HEK293 (cell line): ENCODE measurements around the gene HNRNPL.

Experiments used
- CTCF ChIA-PET: fragments of 350-600 bp; formaldehyde crosslinking; extraction: SDS; loops from one replicate; lab custom pipeline; 2021; ENCODE audit warnings: antibody characterized with exemption; lab: Yijun Ruan, JAX
- POLR2A ChIA-PET: fragments of 300-600 bp; formaldehyde crosslinking; extraction: SDS; loops from one replicate; lab custom pipeline; 2020; ENCODE audit warnings: antibody characterized with exemption, inconsistent platforms; lab: Yijun Ruan, JAX
- H3K27ac ChIP-seq: fragments of 200-500 bp; sonication (Bioruptor generic); 2 replicates; pipeline ENCODE4 v1.5.1; 2014; ENCODE audit warnings: low read depth, low read length, control low read depth, inconsistent platforms; ENCODE audit errors: extremely low read depth
- H3K36me3 ChIP-seq, 2 experiments: fragments of 200-500 bp in 1 of 2; sonication (Bioruptor generic) in 1 of 2; 1 replicate in 1 of 2; 2 replicates in 1 of 2; pipeline ENCODE4 v1.5.1; 2014 to 2017; ENCODE audit warnings: inconsistent platforms in 2 of 2, low read length in 2 of 2; ENCODE audit not compliant: control insufficient read depth in 2 of 2, insufficient read depth in 1 of 2
- H3K4me1 ChIP-seq: fragments of 200-500 bp; sonication (Bioruptor generic); 2 replicates; pipeline ENCODE4 v1.5.1; 2014; ENCODE audit warnings: mild to moderate bottlenecking, low read length, inconsistent platforms; ENCODE audit not compliant: control insufficient read depth, insufficient read depth
- H3K4me3 ChIP-seq: 2 replicates; pipeline ENCODE4 v1.5.1; 2011; ENCODE audit warnings: low read depth, mild to moderate bottlenecking, control low read depth, low read length, moderate library complexity
- H3K9me3 ChIP-seq: fragments of 200-500 bp; sonication (Bioruptor generic); 2 replicates; pipeline ENCODE4 v1.5.1; 2014; ENCODE audit warnings: low read depth, low read length, inconsistent platforms; ENCODE audit not compliant: control insufficient read depth, insufficient read depth
- BCL11A ChIP-seq: fragments of 450-650 bp; formaldehyde crosslinking; IDR thresholded peaks from 2 replicates; pipeline ENCODE4 v1.5.1; 2016; ENCODE audit warnings: low read depth, missing biosample characterization, missing genetic modification characterization
- BCL11B ChIP-seq: fragments of 450-650 bp; formaldehyde crosslinking; IDR thresholded peaks from 2 replicates; pipeline ENCODE4 v1.5.1; 2016; ENCODE audit warnings: low read depth, missing biosample characterization, missing genetic modification characterization
- EGR2 ChIP-seq: fragments of 450-650 bp; formaldehyde crosslinking; IDR thresholded peaks from 2 replicates; pipeline ENCODE4 v1.5.1; 2016; ENCODE audit warnings: low read depth, missing biosample characterization, missing genetic modification characterization
- GLIS1 ChIP-seq: fragments of 450-650 bp; formaldehyde crosslinking; IDR thresholded peaks from 2 replicates; pipeline ENCODE4 v1.5.1; 2016; ENCODE audit warnings: missing biosample characterization, missing genetic modification characterization
- GLIS2 ChIP-seq: fragments of 450-650 bp; formaldehyde crosslinking; IDR thresholded peaks from 2 replicates; pipeline ENCODE4 v1.5.1; 2016; ENCODE audit warnings: missing biosample characterization, missing genetic modification characterization
- ZBTB17 ChIP-seq: fragments of 450-650 bp; formaldehyde crosslinking; IDR thresholded peaks from 2 replicates; pipeline ENCODE4 v1.5.1; 2016; ENCODE audit warnings: missing biosample characterization, missing genetic modification characterization
- ZBTB44 ChIP-seq: fragments of 450-650 bp; IDR thresholded peaks from 2 replicates; pipeline ENCODE4 v1.5.1; 2018; ENCODE audit warnings: missing biosample characterization, mild to moderate bottlenecking, missing genetic modification characterization
- ZFHX2 ChIP-seq: fragments of 450-650 bp; formaldehyde crosslinking; conservative IDR thresholded peaks from 2 replicates; pipeline ENCODE4 v1.5.1; 2016; ENCODE audit warnings: missing biosample characterization, missing genetic modification characterization
- ZFP69B ChIP-seq: fragments of 450-650 bp; formaldehyde crosslinking; IDR thresholded peaks from 2 replicates; pipeline ENCODE4 v1.5.1; 2016; ENCODE audit warnings: missing biosample characterization, missing genetic modification characterization
- ZNF10 ChIP-seq: fragments of 450-650 bp; formaldehyde crosslinking; IDR thresholded peaks from 2 replicates; pipeline ENCODE4 v1.5.1; 2017; ENCODE audit warnings: missing biosample characterization, missing genetic modification characterization
- ZNF324 ChIP-seq: fragments of 450-650 bp; formaldehyde crosslinking; IDR thresholded peaks from 2 replicates; pipeline ENCODE4 v1.5.1; 2016; ENCODE audit warnings: missing biosample characterization, missing genetic modification characterization
- ZNF404 ChIP-seq: fragments of 450-650 bp; formaldehyde crosslinking; IDR thresholded peaks from 2 replicates; pipeline ENCODE4 v1.5.1; 2017; ENCODE audit warnings: missing biosample characterization, missing genetic modification characterization
- TF ChIP-seq, protein P1 (sequence below): fragments of 450-650 bp; formaldehyde crosslinking; IDR thresholded peaks from 2 replicates; pipeline ENCODE4 v1.5.1; 2016; ENCODE audit warnings: missing biosample characterization, missing genetic modification characterization
- TF ChIP-seq, protein P2 (sequence below): fragments of 450-650 bp; formaldehyde crosslinking; IDR thresholded peaks from 2 replicates; pipeline ENCODE4 v1.5.1; 2016; ENCODE audit warnings: missing biosample characterization, missing genetic modification characterization, borderline replicate concordance
- TF ChIP-seq, protein P3 (sequence below): fragments of 450-650 bp; formaldehyde crosslinking; IDR thresholded peaks from 2 replicates; pipeline ENCODE4 v1.5.1; 2017; ENCODE audit warnings: missing biosample characterization, missing genetic modification characterization
- TF ChIP-seq, protein P4 (sequence below): fragments of 450-650 bp; formaldehyde crosslinking; IDR thresholded peaks from 2 replicates; pipeline ENCODE4 v1.5.1; 2016; ENCODE audit warnings: missing biosample characterization, missing genetic modification characterization
- TF ChIP-seq, protein P5 (sequence below): fragments of 450-650 bp; formaldehyde crosslinking; IDR thresholded peaks from 2 replicates; pipeline ENCODE4 v1.5.1; 2016; ENCODE audit warnings: missing biosample characterization, missing genetic modification characterization

HNRNPL gene

GRCh38 chr19:38878575-38879399 is 29.0 kb upstream of the HNRNPL start:
- ChIA-PET CTCF (interaction anchor here (1.0 to 9.0 kb wide), 5 partner anchors 9 to 244 kb away, joined by 3 to 84 read pairs (median 5); no protein-coding TSS in a partner anchor), POLR2A (interaction anchor here (0.5 to 1.0 kb wide), 4 partner anchors 16 to 51 kb away, joined by 3 to 5 read pairs (median 4); partner anchors contain the start of gene NFKBIB)
- peak overlapping the region; percentile 71 for H3K27ac ChIP-seq

More at GRCh38 chr19:38878575-38879399, 29.0 kb upstream of the HNRNPL start:
- H3K4me1 ChIP-seq, result peaks cover 8% of the 10 kb centered on the region
- H3K4me3 ChIP-seq, result no peak overlapping the region
- H3K9me3 ChIP-seq, result no peaks in the 10 kb centered on the region
- TF ChIP-seq ZNF10, result no peak
- no peak for TF ChIP-seq ZBTB44 (tag by site-specific recombination)
- TF ChIP-seq, protein P1, sequence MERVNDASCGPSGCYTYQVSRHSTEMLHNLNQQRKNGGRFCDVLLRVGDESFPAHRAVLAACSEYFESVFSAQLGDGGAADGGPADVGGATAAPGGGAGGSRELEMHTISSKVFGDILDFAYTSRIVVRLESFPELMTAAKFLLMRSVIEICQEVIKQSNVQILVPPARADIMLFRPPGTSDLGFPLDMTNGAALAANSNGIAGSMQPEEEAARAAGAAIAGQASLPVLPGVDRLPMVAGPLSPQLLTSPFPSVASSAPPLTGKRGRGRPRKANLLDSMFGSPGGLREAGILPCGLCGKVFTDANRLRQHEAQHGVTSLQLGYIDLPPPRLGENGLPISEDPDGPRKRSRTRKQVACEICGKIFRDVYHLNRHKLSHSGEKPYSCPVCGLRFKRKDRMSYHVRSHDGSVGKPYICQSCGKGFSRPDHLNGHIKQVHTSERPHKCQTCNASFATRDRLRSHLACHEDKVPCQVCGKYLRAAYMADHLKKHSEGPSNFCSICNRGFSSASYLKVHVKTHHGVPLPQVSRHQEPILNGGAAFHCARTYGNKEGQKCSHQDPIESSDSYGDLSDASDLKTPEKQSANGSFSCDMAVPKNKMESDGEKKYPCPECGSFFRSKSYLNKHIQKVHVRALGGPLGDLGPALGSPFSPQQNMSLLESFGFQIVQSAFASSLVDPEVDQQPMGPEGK (tag by site-specific recombination), result peak; percentile 22; the same call in 1 of the 2 replicates
- no peak for TF ChIP-seq ZNF324
- TF ChIP-seq GLIS1, result no peak
- peak; percentile 90 for TF ChIP-seq BCL11B (tag by site-specific recombination)
- TF ChIP-seq, protein P2, sequence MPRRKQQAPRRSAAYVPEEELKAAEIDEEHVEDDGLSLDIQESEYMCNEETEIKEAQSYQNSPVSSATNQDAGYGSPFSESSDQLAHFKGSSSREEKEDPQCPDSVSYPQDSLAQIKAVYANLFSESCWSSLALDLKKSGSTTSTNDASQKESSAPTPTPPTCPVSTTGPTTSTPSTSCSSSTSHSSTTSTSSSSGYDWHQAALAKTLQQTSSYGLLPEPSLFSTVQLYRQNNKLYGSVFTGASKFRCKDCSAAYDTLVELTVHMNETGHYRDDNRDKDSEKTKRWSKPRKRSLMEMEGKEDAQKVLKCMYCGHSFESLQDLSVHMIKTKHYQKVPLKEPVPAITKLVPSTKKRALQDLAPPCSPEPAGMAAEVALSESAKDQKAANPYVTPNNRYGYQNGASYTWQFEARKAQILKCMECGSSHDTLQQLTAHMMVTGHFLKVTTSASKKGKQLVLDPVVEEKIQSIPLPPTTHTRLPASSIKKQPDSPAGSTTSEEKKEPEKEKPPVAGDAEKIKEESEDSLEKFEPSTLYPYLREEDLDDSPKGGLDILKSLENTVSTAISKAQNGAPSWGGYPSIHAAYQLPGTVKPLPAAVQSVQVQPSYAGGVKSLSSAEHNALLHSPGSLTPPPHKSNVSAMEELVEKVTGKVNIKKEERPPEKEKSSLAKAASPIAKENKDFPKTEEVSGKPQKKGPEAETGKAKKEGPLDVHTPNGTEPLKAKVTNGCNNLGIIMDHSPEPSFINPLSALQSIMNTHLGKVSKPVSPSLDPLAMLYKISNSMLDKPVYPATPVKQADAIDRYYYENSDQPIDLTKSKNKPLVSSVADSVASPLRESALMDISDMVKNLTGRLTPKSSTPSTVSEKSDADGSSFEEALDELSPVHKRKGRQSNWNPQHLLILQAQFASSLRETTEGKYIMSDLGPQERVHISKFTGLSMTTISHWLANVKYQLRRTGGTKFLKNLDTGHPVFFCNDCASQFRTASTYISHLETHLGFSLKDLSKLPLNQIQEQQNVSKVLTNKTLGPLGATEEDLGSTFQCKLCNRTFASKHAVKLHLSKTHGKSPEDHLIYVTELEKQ (tag by site-specific recombination), result no peak
- TF ChIP-seq BCL11A (tag by site-specific recombination), result peak; percentile 82; the same call in 1 of the 2 replicates
- no peak for TF ChIP-seq ZBTB17 (tag by site-specific recombination)
- TF ChIP-seq, protein P3, sequence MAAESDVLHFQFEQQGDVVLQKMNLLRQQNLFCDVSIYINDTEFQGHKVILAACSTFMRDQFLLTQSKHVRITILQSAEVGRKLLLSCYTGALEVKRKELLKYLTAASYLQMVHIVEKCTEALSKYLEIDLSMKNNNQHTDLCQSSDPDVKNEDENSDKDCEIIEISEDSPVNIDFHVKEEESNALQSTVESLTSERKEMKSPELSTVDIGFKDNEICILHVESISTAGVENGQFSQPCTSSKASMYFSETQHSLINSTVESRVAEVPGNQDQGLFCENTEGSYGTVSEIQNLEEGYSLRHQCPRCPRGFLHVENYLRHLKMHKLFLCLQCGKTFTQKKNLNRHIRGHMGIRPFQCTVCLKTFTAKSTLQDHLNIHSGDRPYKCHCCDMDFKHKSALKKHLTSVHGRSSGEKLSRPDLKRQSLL (tag by site-specific recombination), result no peak
- peak; percentile 76; the same call in 1 of the 2 replicates for TF ChIP-seq ZFP69B
- TF ChIP-seq, protein P4, sequence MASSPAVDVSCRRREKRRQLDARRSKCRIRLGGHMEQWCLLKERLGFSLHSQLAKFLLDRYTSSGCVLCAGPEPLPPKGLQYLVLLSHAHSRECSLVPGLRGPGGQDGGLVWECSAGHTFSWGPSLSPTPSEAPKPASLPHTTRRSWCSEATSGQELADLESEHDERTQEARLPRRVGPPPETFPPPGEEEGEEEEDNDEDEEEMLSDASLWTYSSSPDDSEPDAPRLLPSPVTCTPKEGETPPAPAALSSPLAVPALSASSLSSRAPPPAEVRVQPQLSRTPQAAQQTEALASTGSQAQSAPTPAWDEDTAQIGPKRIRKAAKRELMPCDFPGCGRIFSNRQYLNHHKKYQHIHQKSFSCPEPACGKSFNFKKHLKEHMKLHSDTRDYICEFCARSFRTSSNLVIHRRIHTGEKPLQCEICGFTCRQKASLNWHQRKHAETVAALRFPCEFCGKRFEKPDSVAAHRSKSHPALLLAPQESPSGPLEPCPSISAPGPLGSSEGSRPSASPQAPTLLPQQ, result peak; percentile 62
- no peak for TF ChIP-seq GLIS2 (tag by site-specific recombination)
- peak; percentile 73 for TF ChIP-seq EGR2 (tag by site-specific recombination)
- TF ChIP-seq ZNF404 (tag by site-specific recombination), result no peak
- TF ChIP-seq, protein P5, sequence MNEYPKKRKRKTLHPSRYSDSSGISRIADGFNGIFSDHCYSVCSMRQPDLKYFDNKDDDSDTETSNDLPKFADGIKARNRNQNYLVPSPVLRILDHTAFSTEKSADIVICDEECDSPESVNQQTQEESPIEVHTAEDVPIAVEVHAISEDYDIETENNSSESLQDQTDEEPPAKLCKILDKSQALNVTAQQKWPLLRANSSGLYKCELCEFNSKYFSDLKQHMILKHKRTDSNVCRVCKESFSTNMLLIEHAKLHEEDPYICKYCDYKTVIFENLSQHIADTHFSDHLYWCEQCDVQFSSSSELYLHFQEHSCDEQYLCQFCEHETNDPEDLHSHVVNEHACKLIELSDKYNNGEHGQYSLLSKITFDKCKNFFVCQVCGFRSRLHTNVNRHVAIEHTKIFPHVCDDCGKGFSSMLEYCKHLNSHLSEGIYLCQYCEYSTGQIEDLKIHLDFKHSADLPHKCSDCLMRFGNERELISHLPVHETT (tag by site-specific recombination), result no peak
- peak; percentile 82 for TF ChIP-seq ZFHX2 (tag by site-specific recombination)
- peaks cover 7 to 30% of the 10 kb centered on the region in 2 experiments; a peak in 2 of 3 replicates for H3K36me3 ChIP-seq
